Karpas-422 (cell line): ENCODE results near the gene FUT3. TPM values are rescaled to one million over a fixed set of nuclear protein-coding genes. Genes with fewer than 3 reads are reported as not detected.
A peak's percentile ranks its signal among the peaks of the same experiment; 100 is the strongest.
"Not testable (repeated sequence)": the region's sequence is repeated elsewhere in the genome, so short reads cannot be mapped to it uniquely, and the experiment has no call there.

Source experiments
- DNase-seq: peaks from one replicate; pipeline ENCODE4 v3.0.0-alpha.2; 2015
- H2AFZ ChIP-seq: fragments of 200-600 bp; sonication (generic); 2 replicates; pipeline ENCODE4 v1.6.1; 2014; ENCODE audit warnings: antibody characterized with exemption, low read length, mixed read lengths
- H3K27ac ChIP-seq: fragments of 200-600 bp; sonication (generic); 2 replicates; pipeline ENCODE4 v1.5.1; 2014; ENCODE audit warnings: mild to moderate bottlenecking, low read length, moderate library complexity
- H3K27me3 ChIP-seq: fragments of 200-600 bp; sonication (generic); 2 replicates; pipeline ENCODE4 v1.6.1; 2014; ENCODE audit warnings: low read length, mixed read lengths
- H3K36me3 ChIP-seq: fragments of 200-600 bp; sonication (generic); 2 replicates; pipeline ENCODE4 v1.6.1; 2014; ENCODE audit warnings: low read length, mixed read lengths; ENCODE audit not compliant: insufficient read depth
- H3K4me1 ChIP-seq: fragments of 200-600 bp; sonication (generic); 2 replicates; pipeline ENCODE4 v1.6.1; 2014; ENCODE audit warnings: mild to moderate bottlenecking, low read length, mixed read lengths
- H3K4me2 ChIP-seq: fragments of 200-600 bp; sonication (generic); 2 replicates; pipeline ENCODE4 v1.6.1; 2014; ENCODE audit warnings: low read length, low read depth, mild to moderate bottlenecking; ENCODE audit not compliant: poor library complexity, severe bottlenecking
- H3K4me3 ChIP-seq: fragments of 200-600 bp; sonication (generic); 2 replicates; pipeline ENCODE4 v1.5.1; 2014; ENCODE audit warnings: mild to moderate bottlenecking, antibody characterized with exemption, low read length, mixed read lengths
- H3K79me2 ChIP-seq: fragments of 200-600 bp; sonication (generic); 2 replicates; pipeline ENCODE4 v1.6.1; 2014; ENCODE audit warnings: mild to moderate bottlenecking, low read length, mixed read lengths
- H3K9ac ChIP-seq: fragments of 200-600 bp; sonication (generic); 2 replicates; pipeline ENCODE4 v1.6.0; 2014; ENCODE audit warnings: low read length
- H3K9me2 ChIP-seq: fragments of 200-600 bp; sonication (generic), shearing (Covaris generic); replicated peaks from 2 replicates; pipeline ENCODE4 v1.6.0; 2014; ENCODE audit warnings: mild to moderate bottlenecking, low read length, moderate library complexity; ENCODE audit not compliant: insufficient read depth
- H3K9me3 ChIP-seq: fragments of 300-700, 200-600 bp; sonication (generic); 2 replicates; pipeline ENCODE4 v1.6.1; 2014; ENCODE audit warnings: low read length, mixed read lengths
- H4K20me1 ChIP-seq: fragments of 200-600 bp; sonication (generic); 2 replicates; pipeline ENCODE4 v1.6.1; 2014; ENCODE audit warnings: mild to moderate bottlenecking, antibody characterized with exemption, low read length, low read depth; ENCODE audit not compliant: insufficient read depth
- total RNA-seq: library from RNA; depleted of rRNA; stranded (reverse); fragments of >200 nt; shearing (Covaris generic); gene quantifications from 2 replicates; pipeline ENCODE4 v1.2.3, GENCODE V29; 2014; ENCODE audit warnings: low replicate concordance

Gene FUT3
- total RNA-seq, 1 experiment from 2014 or later: not detected

- H3K9ac ChIP-seq: no peak overlapping the region
- H2AFZ ChIP-seq: no peak overlapping the region
- no peak overlapping the region for H3K4me3 ChIP-seq
- no peaks in the 10 kb centered on the region for H3K9me3 ChIP-seq
- H3K36me3 ChIP-seq: no peaks in the 10 kb centered on the region
- H3K4me2 ChIP-seq: no peak overlapping the region
- H3K79me2 ChIP-seq: no peaks in the 10 kb centered on the region
- H3K9me2 ChIP-seq: no peaks in the 10 kb centered on the region
- H3K4me1 ChIP-seq: no peaks in the 10 kb centered on the region
- no peaks in the 10 kb centered on the region for H3K27me3 ChIP-seq
- peak; percentile 38 for DNase-seq
- peaks cover 5% of the 10 kb centered on the region; the same call in 1 of the 2 replicates for H4K20me1 ChIP-seq
- H3K27ac ChIP-seq: no peak overlapping the region
Measured at GRCh38 chr19:5889288-5889971, 38.2 kb upstream of the FUT3 start.

- H3K27me3 ChIP-seq, H3K79me2 ChIP-seq, H4K20me1 ChIP-seq, H3K4me1 ChIP-seq, H3K9me2 ChIP-seq, H3K36me3 ChIP-seq, H3K4me2 ChIP-seq, H3K9ac ChIP-seq, H3K9me3 ChIP-seq, H2AFZ ChIP-seq, H3K27ac ChIP-seq, H3K4me3 ChIP-seq: not testable (repeated sequence)
- DNase-seq: peak; percentile 40
Measured at GRCh38 chr19:5884065-5884811, 33.0 kb upstream of the FUT3 start.

DNA sequence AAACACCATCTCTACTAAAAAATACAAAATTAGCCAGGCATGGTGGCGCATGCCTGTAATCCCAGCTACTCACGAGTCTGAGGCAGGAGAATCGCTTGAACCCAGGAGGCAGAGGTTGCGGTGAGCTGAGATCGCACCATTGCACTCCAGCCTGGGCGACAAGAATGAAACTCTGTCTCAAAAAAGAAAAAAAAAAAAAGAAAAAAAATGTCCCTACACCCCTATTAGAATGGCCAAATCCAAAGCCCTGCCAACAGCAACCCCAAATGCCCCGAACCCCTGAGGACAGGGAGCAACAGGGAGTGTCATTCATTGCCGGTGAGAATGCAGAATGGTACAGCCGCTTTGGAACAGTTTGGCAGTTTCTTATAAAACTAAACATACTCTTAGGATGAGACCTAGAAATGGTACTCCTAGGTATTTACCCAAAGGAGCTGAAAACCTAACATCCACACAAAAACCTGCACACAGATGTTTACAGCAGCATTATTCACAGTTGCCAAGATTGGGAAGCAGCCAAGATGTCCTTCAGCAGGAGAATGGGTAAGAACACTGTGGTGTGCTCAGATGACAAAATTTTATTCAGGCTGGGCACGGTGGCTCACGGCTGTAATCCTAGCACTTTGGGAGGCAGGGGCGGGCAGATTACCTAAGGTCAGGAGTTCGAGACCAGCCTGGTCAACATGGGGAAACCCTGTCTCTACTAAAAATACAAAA, 32.1 kb upstream of the FUT3 start:
- not testable (repeated sequence) for H3K9me3 ChIP-seq, H3K27me3 ChIP-seq, H3K79me2 ChIP-seq, H3K9ac ChIP-seq, H3K4me1 ChIP-seq, H3K9me2 ChIP-seq, H4K20me1 ChIP-seq, H3K4me3 ChIP-seq, H3K36me3 ChIP-seq, H3K4me2 ChIP-seq, H2AFZ ChIP-seq, H3K27ac ChIP-seq
- peak; percentile 23 for DNase-seq

DNA sequence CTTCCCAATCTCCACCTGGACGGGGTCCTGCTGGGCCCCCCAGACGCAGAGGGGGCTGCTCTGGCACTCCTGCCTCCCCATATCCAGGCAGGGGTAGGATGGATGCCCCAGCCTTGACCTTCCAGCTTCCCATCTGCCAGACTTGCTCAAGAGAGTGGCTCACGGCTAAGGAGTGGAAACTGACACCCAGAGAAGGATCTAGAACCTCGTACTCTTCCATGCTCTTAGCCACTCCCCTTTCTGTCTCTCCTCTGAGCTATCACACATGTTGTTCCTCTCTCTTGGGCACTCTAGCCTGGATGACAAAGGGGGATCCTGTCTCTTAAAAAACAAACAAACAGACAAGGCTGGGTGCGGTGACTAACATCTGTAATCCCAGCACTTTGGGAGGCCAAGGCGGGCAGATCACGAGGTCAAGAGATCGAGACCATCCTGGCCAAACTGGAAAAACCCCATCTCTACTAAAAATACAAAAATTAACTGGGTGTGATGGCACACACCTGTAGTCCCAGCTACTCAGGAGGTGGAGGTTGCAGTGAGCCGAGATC, 31.2 kb upstream of the FUT3 start:
- Histone ChIP-seq H2AFZ (no peak overlapping the region), H3K9me2 (no peaks in the 10 kb centered on the region), H3K4me3 (no peak overlapping the region), H3K4me1 (no peaks in the 10 kb centered on the region), H4K20me1 (no peaks in the 10 kb centered on the region), H3K27ac (no peak overlapping the region), H3K9me3 (no peaks in the 10 kb centered on the region), H3K27me3 (no peaks in the 10 kb centered on the region), H3K4me2 (no peak overlapping the region), H3K9ac (no peak overlapping the region), H3K36me3 (no peaks in the 10 kb centered on the region), H3K79me2 (no peaks in the 10 kb centered on the region)
- peak; percentile 4 for DNase-seq

GRCh38 chr19:5881543-5882299, 30.5 kb upstream of the FUT3 start:
- no peaks in the 10 kb centered on the region for H3K36me3 ChIP-seq
- no peaks in the 10 kb centered on the region for H3K9me2 ChIP-seq
- H3K9ac ChIP-seq: no peak overlapping the region
- H3K27ac ChIP-seq: no peak overlapping the region
- no peak overlapping the region for H2AFZ ChIP-seq
- H3K4me1 ChIP-seq: no peaks in the 10 kb centered on the region
- DNase-seq: peak; percentile 21
- no peak overlapping the region for H3K4me2 ChIP-seq
- no peaks in the 10 kb centered on the region for H3K9me3 ChIP-seq
- H3K27me3 ChIP-seq: no peaks in the 10 kb centered on the region
- H3K79me2 ChIP-seq: no peaks in the 10 kb centered on the region
- no peaks in the 10 kb centered on the region for H4K20me1 ChIP-seq
- H3K4me3 ChIP-seq: no peak overlapping the region

DNA sequence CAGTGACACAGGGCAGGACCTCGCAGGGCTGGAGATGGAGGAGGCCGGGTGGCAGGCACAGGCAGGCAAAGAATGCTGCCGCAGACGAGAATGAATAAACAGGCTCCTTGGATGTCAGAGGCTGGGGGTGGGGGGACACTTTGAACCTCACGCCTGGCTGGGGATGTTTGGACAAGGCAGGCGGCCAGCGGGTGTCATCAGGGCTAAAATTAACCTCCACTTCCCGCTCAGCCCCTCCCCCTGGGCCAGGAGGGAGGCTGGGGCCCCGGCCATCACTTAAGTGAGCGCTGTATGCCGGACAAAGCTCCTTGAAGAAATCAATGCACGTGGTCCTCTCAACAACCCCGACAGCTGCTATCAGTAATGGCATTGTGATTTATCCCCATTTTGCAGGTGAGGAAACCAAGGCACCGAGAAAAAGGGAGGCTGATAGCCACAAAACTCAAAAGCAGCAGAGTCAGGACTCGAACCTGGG, 29.4 kb upstream of the FUT3 start:
- H3K27me3 ChIP-seq: no peaks in the 10 kb centered on the region
- H4K20me1 ChIP-seq: no peaks in the 10 kb centered on the region
- no peak overlapping the region for H3K4me3 ChIP-seq
- H3K9me2 ChIP-seq: no peaks in the 10 kb centered on the region
- H3K9me3 ChIP-seq: no peaks in the 10 kb centered on the region
- H3K4me2 ChIP-seq: no peak overlapping the region
- no peak overlapping the region for H3K27ac ChIP-seq
- DNase-seq: peak; percentile 27
- no peaks in the 10 kb centered on the region for H3K79me2 ChIP-seq
- no peak overlapping the region for H3K9ac ChIP-seq
- H3K36me3 ChIP-seq: no peaks in the 10 kb centered on the region
- H3K4me1 ChIP-seq: no peaks in the 10 kb centered on the region
- H2AFZ ChIP-seq: no peak overlapping the region

- Histone ChIP-seq H3K9me2 (no peaks in the 10 kb centered on the region), H3K36me3 (no peaks in the 10 kb centered on the region), H4K20me1 (no peaks in the 10 kb centered on the region), H3K9ac (no peak overlapping the region), H3K79me2 (no peaks in the 10 kb centered on the region), H3K9me3 (no peaks in the 10 kb centered on the region), H3K4me2 (no peak overlapping the region), H3K27me3 (no peaks in the 10 kb centered on the region), H2AFZ (no peak overlapping the region), H3K4me1 (no peaks in the 10 kb centered on the region), H3K4me3 (no peak overlapping the region), H3K27ac (no peak overlapping the region)
- DNase-seq: no peak
Measured at GRCh38 chr19:5880196-5880595, 28.9 kb upstream of the FUT3 start.
